ENCODE data around the gene CTSF. TPM values are rescaled to one million over a fixed set of nuclear protein-coding genes. Genes with fewer than 3 reads are reported as not detected.

CTSF gene
- total and polyA plus RNA-seq, 2 experiments from 2014 or later: 0.60 to 1.1 TPM

- DNase-seq (ENCODE audit: low spot score): no peak
- H4K20me1 ChIP-seq (ENCODE audit: insufficient read depth, poor library complexity, severe bottlenecking): no peaks in the 10 kb centered on the region
- H3K4me3 ChIP-seq: no peak overlapping the region
- 95% methylated on average over 4 of the region's 4 CpGs for WGBS (ENCODE audit: low lambda C conversion rate, missing lambda C conversion rate)
- no peaks in the 10 kb centered on the region for H3K36me3 ChIP-seq (replicated peaks; ENCODE audit: insufficient read depth, low read depth)
- H2AFZ ChIP-seq: no peak overlapping the region
- H3K4me1 ChIP-seq (ENCODE audit: insufficient read depth): peaks cover 7% of the 10 kb centered on the region
- peaks cover 13% of the 10 kb centered on the region for H3K79me2 ChIP-seq
- H3K27me3 ChIP-seq: no peaks in the 10 kb centered on the region
- TF ChIP-seq, protein P1, sequence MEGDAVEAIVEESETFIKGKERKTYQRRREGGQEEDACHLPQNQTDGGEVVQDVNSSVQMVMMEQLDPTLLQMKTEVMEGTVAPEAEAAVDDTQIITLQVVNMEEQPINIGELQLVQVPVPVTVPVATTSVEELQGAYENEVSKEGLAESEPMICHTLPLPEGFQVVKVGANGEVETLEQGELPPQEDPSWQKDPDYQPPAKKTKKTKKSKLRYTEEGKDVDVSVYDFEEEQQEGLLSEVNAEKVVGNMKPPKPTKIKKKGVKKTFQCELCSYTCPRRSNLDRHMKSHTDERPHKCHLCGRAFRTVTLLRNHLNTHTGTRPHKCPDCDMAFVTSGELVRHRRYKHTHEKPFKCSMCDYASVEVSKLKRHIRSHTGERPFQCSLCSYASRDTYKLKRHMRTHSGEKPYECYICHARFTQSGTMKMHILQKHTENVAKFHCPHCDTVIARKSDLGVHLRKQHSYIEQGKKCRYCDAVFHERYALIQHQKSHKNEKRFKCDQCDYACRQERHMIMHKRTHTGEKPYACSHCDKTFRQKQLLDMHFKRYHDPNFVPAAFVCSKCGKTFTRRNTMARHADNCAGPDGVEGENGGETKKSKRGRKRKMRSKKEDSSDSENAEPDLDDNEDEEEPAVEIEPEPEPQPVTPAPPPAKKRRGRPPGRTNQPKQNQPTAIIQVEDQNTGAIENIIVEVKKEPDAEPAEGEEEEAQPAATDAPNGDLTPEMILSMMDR (IDR thresholded peaks at IDR 0.05; ENCODE audit: poor library complexity): no peak
- TF ChIP-seq EZH2 (IDR thresholded peaks at IDR 0.05; ENCODE audit: borderline replicate concordance) (no peak), EZH2phosphoT487 (IDR thresholded peaks at IDR 0.05; ENCODE audit: low read depth, severe bottlenecking, unreplicated experiment) (no peak)
- no peaks in the 10 kb centered on the region for H3K9me2 ChIP-seq (replicated peaks; ENCODE audit: insufficient read depth)
- no peaks in the 10 kb centered on the region for H3K9me3 ChIP-seq (ENCODE audit: low read depth)
- H3K4me2 ChIP-seq: no peak overlapping the region
- H3K27ac ChIP-seq: no peak overlapping the region
These were observed 32.3 kb upstream of the CTSF start for GRCh38 chr11:66600631-66601233.

DNA sequence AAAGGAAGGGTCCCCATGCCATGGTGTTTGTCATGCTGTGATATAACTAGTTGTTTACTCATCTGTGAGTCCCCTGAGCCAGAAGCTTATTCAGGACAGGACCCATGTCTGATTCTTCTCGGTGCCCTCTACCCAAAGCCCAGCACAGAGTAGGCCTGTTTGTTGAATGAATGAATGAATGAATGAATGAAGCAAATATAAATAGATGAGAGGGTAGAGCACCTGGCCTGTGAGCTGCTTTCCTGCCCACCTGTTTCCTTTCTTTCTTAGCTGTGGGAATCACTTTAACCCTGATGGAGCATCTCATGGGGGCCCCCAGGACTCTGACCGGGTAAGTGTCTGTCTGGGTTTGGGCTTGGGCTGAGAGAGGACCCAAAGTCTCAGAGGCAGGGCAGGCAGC is 31.8 kb upstream of the CTSF start:
- no peak for DNase-seq (ENCODE audit: low spot score)
- Histone ChIP-seq H3K27me3 (no peaks in the 10 kb centered on the region), H3K9me3 (ENCODE audit: low read depth) (no peaks in the 10 kb centered on the region), H3K79me2 (peaks cover 15% of the 10 kb centered on the region), H2AFZ (no peak overlapping the region), H3K27ac (no peak overlapping the region), H3K4me1 (ENCODE audit: insufficient read depth) (peaks cover 10% of the 10 kb centered on the region), H3K4me2 (no peak overlapping the region), H3K9me2 (replicated peaks; ENCODE audit: insufficient read depth) (no peaks in the 10 kb centered on the region), H3K36me3 (replicated peaks; ENCODE audit: insufficient read depth, low read depth) (no peaks in the 10 kb centered on the region), H4K20me1 (ENCODE audit: insufficient read depth, poor library complexity, severe bottlenecking) (no peaks in the 10 kb centered on the region), H3K4me3 (no peak overlapping the region)
- TF ChIP-seq EZH2phosphoT487 (IDR thresholded peaks at IDR 0.05; ENCODE audit: low read depth, severe bottlenecking, unreplicated experiment) (no peak), EZH2 (IDR thresholded peaks at IDR 0.05; ENCODE audit: borderline replicate concordance) (no peak)
- TF ChIP-seq, protein P1 (IDR thresholded peaks at IDR 0.05; ENCODE audit: poor library complexity): no peak
- 80% methylated on average over 2 of the region's 2 CpGs for WGBS (ENCODE audit: low lambda C conversion rate, missing lambda C conversion rate)

- H3K9me3 ChIP-seq (ENCODE audit: low read depth): no peaks in the 10 kb centered on the region
- H3K36me3 ChIP-seq (replicated peaks; ENCODE audit: insufficient read depth, low read depth): no peaks in the 10 kb centered on the region
- H3K4me3 ChIP-seq: no peak overlapping the region
- WGBS (ENCODE audit: low lambda C conversion rate, missing lambda C conversion rate): 97% methylated on average over 6 of the region's 6 CpGs
- peaks cover 19% of the 10 kb centered on the region for H3K79me2 ChIP-seq
- no peak overlapping the region for H2AFZ ChIP-seq
- no peak overlapping the region for H3K27ac ChIP-seq
- no peak overlapping the region for H3K4me2 ChIP-seq
- no peaks in the 10 kb centered on the region for H4K20me1 ChIP-seq (ENCODE audit: insufficient read depth, poor library complexity, severe bottlenecking)
- peaks cover 10% of the 10 kb centered on the region for H3K4me1 ChIP-seq (ENCODE audit: insufficient read depth)
- no peak for DNase-seq (ENCODE audit: low spot score)
- H3K27me3 ChIP-seq: no peaks in the 10 kb centered on the region
- H3K9me2 ChIP-seq (replicated peaks; ENCODE audit: insufficient read depth): no peaks in the 10 kb centered on the region
- TF ChIP-seq, protein P1 (IDR thresholded peaks at IDR 0.05; ENCODE audit: poor library complexity): no peak
- TF ChIP-seq EZH2 (IDR thresholded peaks at IDR 0.05; ENCODE audit: borderline replicate concordance) (no peak), EZH2phosphoT487 (IDR thresholded peaks at IDR 0.05; ENCODE audit: low read depth, severe bottlenecking, unreplicated experiment) (no peak)
These were observed 30.6 kb upstream of the CTSF start for GRCh38 chr11:66598993-66599392.
